HL-60 (cell line): ENCODE measurements around the gene BCAR3.

Experiments
- DNase-seq, 2 experiments: peaks; one replicate each; pipeline ENCODE4 v3.0.0-alpha.2; 2010 to 2020; ENCODE audit warnings: low read depth in 1 of 2, low spot score in 1 of 2
- H3K27ac ChIP-seq: fragments of 250-450 bp; sonication (Bioruptor Pico); replicated peaks from 2 replicates; pipeline ENCODE4 v1.5.1; 2020; ENCODE audit warnings: mild to moderate bottlenecking, moderate library complexity
- H3K27me3 ChIP-seq: fragments of 250-450 bp; sonication (Bioruptor Pico); 2 replicates; pipeline ENCODE4 v1.5.1; 2021; ENCODE audit warnings: mild to moderate bottlenecking, moderate library complexity; ENCODE audit not compliant: insufficient read depth, poor library complexity, severe bottlenecking
- H3K4me3 ChIP-seq: replicated peaks from 2 replicates; pipeline ENCODE4 v1.5.1; 2011; ENCODE audit warnings: mild to moderate bottlenecking, control low read depth, low read length; ENCODE audit not compliant: insufficient read depth
- CTCF ChIP-seq: IDR thresholded peaks from one replicate; pipeline ENCODE4 v1.5.1; 2011; ENCODE audit warnings: low read length, control low read depth, inconsistent platforms; ENCODE audit not compliant: insufficient read depth
- GABPA ChIP-seq: IDR thresholded peaks from 2 replicates; pipeline ENCODE4 v1.6.1; 2012; ENCODE audit warnings: low read depth
- POLR2AphosphoS5 ChIP-seq: IDR thresholded peaks from 2 replicates; pipeline ENCODE4 v1.6.1; 2012; ENCODE audit warnings: low read depth
- REST ChIP-seq: IDR thresholded peaks from 2 replicates; pipeline ENCODE4 v1.6.1; 2012; ENCODE audit warnings: low read depth; ENCODE audit not compliant: insufficient replicate concordance
- SPI1 ChIP-seq: IDR thresholded peaks from 2 replicates; pipeline ENCODE4 v1.6.1; 2012; ENCODE audit warnings: low read depth, mild to moderate bottlenecking, borderline replicate concordance

BCAR3 gene

GRCh38 chr1:93620172-93620840, 61.3 kb downstream of the BCAR3 start:
- Histone ChIP-seq H3K27ac (no peak overlapping the region), H3K27me3 (no peaks in the 10 kb centered on the region), H3K4me3 (no peak overlapping the region)
- no peak for DNase-seq
- TF ChIP-seq POLR2AphosphoS5 = no peak
- no peak for TF ChIP-seq GABPA
- TF ChIP-seq REST = no peak
- TF ChIP-seq CTCF = no peak
- TF ChIP-seq SPI1 = no peak

- no peak for TF ChIP-seq REST
- TF ChIP-seq SPI1 = no peak
- no peak for TF ChIP-seq POLR2AphosphoS5
- no peak for TF ChIP-seq CTCF
- TF ChIP-seq GABPA = no peak
- DNase-seq = no peak
- no peaks in the 10 kb centered on the region for H3K27me3 ChIP-seq
- H3K27ac ChIP-seq = no peak overlapping the region
- no peak overlapping the region for H3K4me3 ChIP-seq
These were observed 62.0 kb downstream of the BCAR3 start for GRCh38 chr1:93619507-93620171.

GRCh38 chr1:93617670-93618499, 63.8 kb downstream of the BCAR3 start:
- no peak overlapping the region for H3K27ac ChIP-seq
- no peak for DNase-seq
- TF ChIP-seq REST (no peak), SPI1 (no peak), POLR2AphosphoS5 (no peak), CTCF (no peak), GABPA (no peak)

More at GRCh38 chr1:93617670-93618499, 63.8 kb downstream of the BCAR3 start:
- H3K4me3 ChIP-seq = no peak overlapping the region
- H3K27me3 ChIP-seq = no peaks in the 10 kb centered on the region
